Peyer's patch (tissue), 4 donors: ENCODE results near the gene SLC32A1. TPM values are rescaled to one million over a fixed set of nuclear protein-coding genes. Genes with fewer than 3 reads are reported as not detected.

ENCODE experiments used
- DNase-seq, 3 donors: peaks; one replicate each; pipeline ENCODE4 v3.0.0-alpha.2; 2017 to 2019
- H3K27ac ChIP-seq, 4 donors: fragments of 200-600 bp; sonication (generic); one replicate each; pipeline ENCODE4 v1.5.1; 2016 to 2019
- H3K27me3 ChIP-seq, 2 donors: fragments of 200-600 bp; sonication (generic); one replicate each; pipeline ENCODE4 v1.5.1; 2019
- H3K36me3 ChIP-seq, 3 donors: fragments of 200-600 bp; sonication (generic); one replicate each; pipeline ENCODE4 v1.5.1; 2016 to 2019
- H3K4me1 ChIP-seq, 4 donors: fragments of 200-600 bp; sonication (generic); one replicate each; pipeline ENCODE4 v1.5.1; 2016 to 2019
- H3K4me3 ChIP-seq, 4 donors: fragments of 200-600 bp; sonication (generic); 1 replicate in 3 of 4; 2 replicates in 1 of 4; pipeline ENCODE4 v1.5.1; 2016 to 2019; ENCODE audit warnings: mild to moderate bottlenecking in 1 of 4
- H3K9me3 ChIP-seq, 4 donors: fragments of 200-600 bp; sonication (generic); one replicate each; pipeline ENCODE4 v1.5.1; 2016 to 2019; ENCODE audit warnings: mild to moderate bottlenecking in 1 of 4
- CTCF ChIP-seq, 6 experiments: fragments of 450-650 bp in 4 of 6; fragments of 200-600 bp in 2 of 6; sonication (generic) in 1 of 6; IDR thresholded peaks; one replicate each; pipeline ENCODE4 v1.5.1; 2017 to 2019; ENCODE audit warnings: antibody characterized with exemption in 6 of 6, mild to moderate bottlenecking in 3 of 6, moderate library complexity in 1 of 6
- POLR2A ChIP-seq, 2 donors: fragments of 450-650 bp; IDR thresholded peaks; one replicate each; pipeline ENCODE4 v1.5.1; 2017; ENCODE audit warnings: antibody characterized with exemption in 2 of 2, mild to moderate bottlenecking in 2 of 2, moderate library complexity in 2 of 2
- total RNA-seq, 4 donors: library from RNA; depleted of rRNA; stranded (reverse); fragments of >200 nt; gene quantifications; one replicate each; pipeline ENCODE4 v1.1.0, GENCODE V29; 2016

SLC32A1 gene
- total RNA-seq, 4 donors from 2014 or later, result not detected

- H3K27me3 ChIP-seq, result no peaks in the 10 kb centered on the region
- DNase-seq, result no peak
- TF ChIP-seq POLR2A (IDR thresholded peaks at IDR 0.05), result no peak
- TF ChIP-seq CTCF (IDR thresholded peaks at IDR 0.05), result no peak
- no peak overlapping the region for H3K4me3 ChIP-seq
- no peaks in the 10 kb centered on the region for H3K9me3 ChIP-seq
- H3K27ac ChIP-seq, result no peak overlapping the region
- no peaks in the 10 kb centered on the region for H3K4me1 ChIP-seq
- peaks cover 0 to 81% (median 5%) of the 10 kb centered on the region in 3 donors for H3K36me3 ChIP-seq
Measured at GRCh38 chr20:38766071-38766470, 41.8 kb downstream of the SLC32A1 start.

GRCh38 chr20:38769376-38770295 lies 45.4 kb downstream of the SLC32A1 start:
- DNase-seq, result no peak
- Histone ChIP-seq H3K27me3 (no peaks in the 10 kb centered on the region), H3K4me3 (no peak overlapping the region), H3K9me3 (no peaks in the 10 kb centered on the region), H3K4me1 (no peaks in the 10 kb centered on the region), H3K36me3 (peaks cover 0 to 93% (median 5%) of the 10 kb centered on the region in 3 donors), H3K27ac (no peak overlapping the region)
- TF ChIP-seq POLR2A (IDR thresholded peaks at IDR 0.05) (no peak), CTCF (IDR thresholded peaks at IDR 0.05) (no peak)

- Histone ChIP-seq H3K27me3 (no peaks in the 10 kb centered on the region), H3K27ac (no peak overlapping the region), H3K4me3 (no peak overlapping the region), H3K36me3 (peaks cover 0 to 90% (median 5%) of the 10 kb centered on the region in 3 donors), H3K9me3 (no peaks in the 10 kb centered on the region), H3K4me1 (no peaks in the 10 kb centered on the region)
- DNase-seq, result no peak
- TF ChIP-seq CTCF (IDR thresholded peaks at IDR 0.05), result no peak
- no peak for TF ChIP-seq POLR2A (IDR thresholded peaks at IDR 0.05)
Measured at GRCh38 chr20:38770546-38770945, 46.3 kb downstream of the SLC32A1 start.

- Histone ChIP-seq H3K27ac (no peak overlapping the region), H3K9me3 (no peaks in the 10 kb centered on the region), H3K27me3 (no peaks in the 10 kb centered on the region), H3K4me1 (no peaks in the 10 kb centered on the region), H3K36me3 (peaks cover 0 to 86% (median 5%) of the 10 kb centered on the region in 3 donors), H3K4me3 (no peak overlapping the region)
- TF ChIP-seq CTCF (IDR thresholded peaks at IDR 0.05) (no peak), POLR2A (IDR thresholded peaks at IDR 0.05) (no peak)
- DNase-seq, result no peak
Measured at GRCh38 chr20:38770970-38771369, 46.7 kb downstream of the SLC32A1 start.

GRCh38 chr20:38771621-38772020 lies 47.3 kb downstream of the SLC32A1 start:
- no peaks in the 10 kb centered on the region for H3K4me1 ChIP-seq
- H3K9me3 ChIP-seq, result no peaks in the 10 kb centered on the region
- DNase-seq, result no peak
- no peaks in the 10 kb centered on the region for H3K27me3 ChIP-seq
- H3K4me3 ChIP-seq, result no peak overlapping the region
- no peak overlapping the region for H3K27ac ChIP-seq
- peaks cover 0 to 80% (median 5%) of the 10 kb centered on the region in 3 donors for H3K36me3 ChIP-seq
- no peak for TF ChIP-seq CTCF (IDR thresholded peaks at IDR 0.05)
- no peak for TF ChIP-seq POLR2A (IDR thresholded peaks at IDR 0.05)
